A549 (cell line): Measurements from ENCODE around the gene ZBTB25. TPM values are rescaled to one million over a fixed set of nuclear protein-coding genes. Genes with fewer than 3 reads are reported as not detected.

Experiments
- ATAC-seq, 2 experiments: fragments of 200-7000 bp in 1 of 2; fragments of >200 bp in 1 of 2; cut with Nextera tagmentation in 1 of 2; cut with Tn5 transposase in 1 of 2; 3 replicates each; pipeline versions ENCODE4 v1.8.0 to v1.9.1; 2018 to 2020; ENCODE audit warnings: mild to moderate bottlenecking in 1 of 2, moderate library complexity in 1 of 2
- CTCF ChIA-PET: fragments of 300-600 bp; sonication (Branson Sonifier 250); formaldehyde crosslinking; extraction: SDS; loops from one replicate; lab custom pipeline; 2021; ENCODE audit warnings: antibody characterized with exemption, inconsistent platforms; lab: Yijun Ruan, JAX
- POLR2A ChIA-PET: fragments of 350-600 bp; formaldehyde crosslinking; extraction: SDS; loops from one replicate; lab custom pipeline; 2021; ENCODE audit warnings: antibody characterized with exemption, inconsistent platforms; lab: Yijun Ruan, JAX
- DNase-seq, 2 experiments: peaks; one replicate each; pipeline versions ENCODE4 v3.0.0 to v3.0.0-alpha.2; 2011 to 2016; ENCODE audit warnings: low read depth in 1 of 2, low spot score in 1 of 2
- FAIRE-seq: peaks from 2 replicates; lab custom pipeline; 2011; peaks lifted over from hg19 to GRCh38; lab: Jason Lieb, UNC
- H3K27ac ChIP-seq, 2 experiments: fragments of >200 bp; sonication (Bioruptor Twin); formaldehyde crosslinking; 3 replicates each; pipeline ENCODE4 v1.5.1; 2016 to 2017
- H3K4me1 ChIP-seq: fragments of >200 bp; sonication (Bioruptor Twin); formaldehyde crosslinking; 3 replicates; pipeline ENCODE4 v1.6.1; 2016
- H3K4me2 ChIP-seq: fragments of >200 bp; sonication (Bioruptor Twin); formaldehyde crosslinking; 3 replicates; pipeline ENCODE4 v1.6.1; 2016
- H3K4me3 ChIP-seq: fragments of >200 bp; sonication (Bioruptor Twin); formaldehyde crosslinking; 3 replicates; pipeline ENCODE4 v1.5.1; 2016
- H3K9me3 ChIP-seq: fragments of >200 bp; sonication (Bioruptor Twin); formaldehyde crosslinking; 3 replicates; pipeline ENCODE4 v1.6.1; 2016
- CBX2 ChIP-seq: fragments of 200-600 bp; sonication (generic); IDR thresholded peaks from 2 replicates; pipeline ENCODE4 v1.6.1; 2016; ENCODE audit warnings: low read depth, mild to moderate bottlenecking, borderline replicate concordance
- CBX8 ChIP-seq: fragments of 200-600 bp; sonication (generic); IDR thresholded peaks from 2 replicates; pipeline ENCODE4 v1.6.1; 2016
- CHD2 ChIP-seq: fragments of 150-350 bp; IDR thresholded peaks from 2 replicates; pipeline ENCODE4 v1.6.1; 2014; ENCODE audit warnings: low read length; ENCODE audit not compliant: partially characterized antibody
- CHD4 ChIP-seq: fragments of 200-600 bp; sonication (generic); IDR thresholded peaks from 2 replicates; pipeline ENCODE4 v1.6.1; 2016; ENCODE audit warnings: antibody characterized with exemption, mild to moderate bottlenecking, borderline replicate concordance
- EP300 ChIP-seq, 2 experiments: fragments of >200 bp; sonication (Bioruptor Twin); formaldehyde crosslinking; IDR thresholded peaks; 2 replicates in 1 of 2; 3 replicates in 1 of 2; pipeline ENCODE4 v1.6.1; 2016 to 2017
- ESRRA ChIP-seq: fragments of 150-350 bp; IDR thresholded peaks from 2 replicates; pipeline ENCODE4 v1.6.1; 2014; ENCODE audit warnings: mild to moderate bottlenecking, low read length, borderline replicate concordance
- GATA3 ChIP-seq: IDR thresholded peaks from 2 replicates; pipeline ENCODE4 v1.6.1; 2012; ENCODE audit warnings: borderline replicate concordance
- HOXA7 ChIP-seq: fragments of 250-450 bp; sonication (Bioruptor Pico); IDR thresholded peaks from 2 replicates; pipeline ENCODE4 v1.5.0; 2020; ENCODE audit warnings: mild to moderate bottlenecking, moderate library complexity
- JUN ChIP-seq, 2 experiments: fragments of >200 bp; sonication (Bioruptor Twin); formaldehyde crosslinking; IDR thresholded peaks; 2 replicates in 1 of 2; 3 replicates in 1 of 2; pipeline ENCODE4 v1.6.1; 2016 to 2017
- JUNB ChIP-seq: fragments of >200 bp; sonication (Bioruptor Twin); formaldehyde crosslinking; IDR thresholded peaks from 2 replicates; pipeline ENCODE4 v1.6.1; 2016
- KDM5A ChIP-seq: fragments of 200-600 bp; sonication (generic); IDR thresholded peaks from 2 replicates; pipeline ENCODE4 v1.6.1; 2016; ENCODE audit warnings: antibody characterized with exemption, mild to moderate bottlenecking
- MAFK ChIP-seq: fragments of 450-650 bp; IDR thresholded peaks from 2 replicates; pipeline ENCODE4 v1.6.1; 2014; ENCODE audit not compliant: partially characterized antibody
- MYC ChIP-seq: IDR thresholded peaks from 2 replicates; pipeline ENCODE4 v1.6.1; 2012; ENCODE audit warnings: mild to moderate bottlenecking, inconsistent platforms, low read length, improper control_type of control experiment, borderline replicate concordance
- RNF2 ChIP-seq: fragments of 200-600 bp; sonication (generic); IDR thresholded peaks from 2 replicates; pipeline ENCODE4 v1.6.1; 2016; ENCODE audit warnings: low read depth, mild to moderate bottlenecking, antibody characterized with exemption, moderate library complexity, borderline replicate concordance
- SMC3 ChIP-seq: fragments of >200 bp; sonication (Bioruptor Twin); formaldehyde crosslinking; IDR thresholded peaks from 3 replicates; pipeline ENCODE4 v1.6.1; 2018; ENCODE audit warnings: inconsistent platforms
- SREBF2 ChIP-seq: fragments of 450-650 bp; IDR thresholded peaks from 2 replicates; pipeline ENCODE4 v1.6.1; 2014; ENCODE audit warnings: mild to moderate bottlenecking, moderate library complexity
- TFCP2L1 ChIP-seq: fragments of 250-450 bp; sonication (Bioruptor Pico); IDR thresholded peaks from 2 replicates; pipeline ENCODE4 v1.5.0; 2021; ENCODE audit warnings: mild to moderate bottlenecking
- TP53 ChIP-seq: fragments of 250-450 bp; sonication (Bioruptor Pico); IDR thresholded peaks from 2 replicates; pipeline ENCODE4 v1.5.0; 2021; ENCODE audit warnings: mild to moderate bottlenecking, moderate library complexity
- ZC3H11A ChIP-seq: fragments of 450-650 bp; IDR thresholded peaks from 2 replicates; pipeline ENCODE4 v1.6.1; 2014; ENCODE audit warnings: antibody characterized with exemption, mild to moderate bottlenecking
- WGBS: methylation state at CpG from one replicate; pipeline ENCODE4 v1.1.6; 2017; ENCODE audit errors: missing lambda C conversion rate; 5-methylcytosine and 5-hydroxymethylcytosine counted together
- polyA plus RNA-seq, 4 experiments: library from polyadenylated mRNA; depleted of rRNA in 3 of 4; stranded (reverse); fragments of >200 nt; fragmentation: RNase III in 1 of 4; extraction: RNeasy Plus Mini Kit Qiagen cat#74134 plus additional on column Dnase treatment in 1 of 4; gene quantifications; 2 replicates in 3 of 4; 3 replicates in 1 of 4; pipeline ENCODE4 v1.2.3, GENCODE V29; 2011 to 2017
- small RNA-seq, 6 experiments: library from RNA; depleted of rRNA; stranded (forward); fragments of <200 nt; gene quantifications; one replicate each; pipeline ENCODE3, GENCODE V24; 2012
- TF ChIP-seq, protein P1 (sequence below): fragments of 150-350 bp; IDR thresholded peaks from 2 replicates; pipeline ENCODE4 v1.6.1; 2014; ENCODE audit warnings: low read depth, mild to moderate bottlenecking, low read length
- TF ChIP-seq, protein P2 (sequence below): IDR thresholded peaks from 2 replicates; pipeline ENCODE4 v1.6.1; 2012

Gene ZBTB25
- polyA plus RNA-seq, 2 of the 4 experiments (the other 2 are of a cell fraction) = 5.4 to 15.0 TPM

DNA sequence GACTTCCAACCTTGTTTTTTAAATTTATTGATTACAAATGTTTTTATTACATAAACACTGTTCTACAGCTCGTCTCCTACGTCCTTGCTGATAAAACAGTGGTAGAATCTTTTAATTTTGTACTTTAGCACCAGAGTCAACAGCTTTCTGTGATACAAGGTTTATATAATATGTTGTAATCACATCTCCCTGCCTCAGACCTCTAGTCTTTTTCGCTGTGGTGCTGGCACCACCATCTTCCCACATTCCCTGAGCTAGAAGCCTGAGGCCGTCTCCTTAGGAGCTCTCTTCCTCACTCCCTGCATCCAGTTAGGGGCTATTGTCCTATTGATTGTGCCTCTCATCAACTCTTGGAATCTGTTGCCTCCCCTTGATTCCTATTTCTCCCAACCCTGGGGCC lies 98.3 kb downstream of the ZBTB25 start:
- no peak for DNase-seq
- Histone ChIP-seq H3K27ac (no peak overlapping the region), H3K4me3 (no peak overlapping the region), H3K4me2 (no peak overlapping the region), H3K9me3 (no peaks in the 10 kb centered on the region), H3K4me1 (peaks cover 19% of the 10 kb centered on the region)
- no peak for FAIRE-seq
- CTCF ChIA-PET = interaction anchor here (0.6 to 2.5 kb wide), 2 partner anchors 24 to 952 kb away, joined by 4 to 9 read pairs; no protein-coding TSS in a partner anchor
- no peak for ATAC-seq
- POLR2A ChIA-PET = no interaction called here
- TF ChIP-seq RNF2 (no peak), JUNB (no peak)
- 94% methylated on average over 4 of the region's 4 CpGs for WGBS

GRCh38 chr14:64401949-64402348 lies 101.7 kb downstream of the ZBTB25 start:
- no peaks in the 10 kb centered on the region for H3K9me3 ChIP-seq
- 89% methylated on average over 1 of the region's 1 CpG for WGBS
- no peak overlapping the region for H3K4me3 ChIP-seq
- ChIA-PET POLR2A (no interaction called here), CTCF (interaction anchor here (0.7 to 1.4 kb wide), 4 partner anchors 9 to 337 kb away, joined by 3 to 5 read pairs (median 4); no protein-coding TSS in a partner anchor)
- FAIRE-seq = no peak
- H3K4me1 ChIP-seq = no peaks in the 10 kb centered on the region; the same call in 2 of the 3 replicates
- no peak overlapping the region for H3K4me2 ChIP-seq
- no peak for DNase-seq
- TF ChIP-seq, protein P1, sequence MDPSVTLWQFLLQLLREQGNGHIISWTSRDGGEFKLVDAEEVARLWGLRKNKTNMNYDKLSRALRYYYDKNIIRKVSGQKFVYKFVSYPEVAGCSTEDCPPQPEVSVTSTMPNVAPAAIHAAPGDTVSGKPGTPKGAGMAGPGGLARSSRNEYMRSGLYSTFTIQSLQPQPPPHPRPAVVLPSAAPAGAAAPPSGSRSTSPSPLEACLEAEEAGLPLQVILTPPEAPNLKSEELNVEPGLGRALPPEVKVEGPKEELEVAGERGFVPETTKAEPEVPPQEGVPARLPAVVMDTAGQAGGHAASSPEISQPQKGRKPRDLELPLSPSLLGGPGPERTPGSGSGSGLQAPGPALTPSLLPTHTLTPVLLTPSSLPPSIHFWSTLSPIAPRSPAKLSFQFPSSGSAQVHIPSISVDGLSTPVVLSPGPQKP = no peak
- TF ChIP-seq JUNB = no peak
- no peak for TF ChIP-seq CBX2
- no peak for TF ChIP-seq KDM5A
- TF ChIP-seq MYC = no peak
- TF ChIP-seq HOXA7 (CRISPR knock-in tag) = no peak
- TF ChIP-seq JUN (IDR thresholded peaks at IDR 0.05) = no peak
- TF ChIP-seq GATA3 = no peak
- TF ChIP-seq TP53 (CRISPR knock-in tag) = no peak
- TF ChIP-seq SMC3 = no peak
- no peak for TF ChIP-seq ZC3H11A
- no peak for TF ChIP-seq ESRRA
- no peak for TF ChIP-seq CHD4
- TF ChIP-seq SREBF2 = no peak
- no peak overlapping the region for H3K27ac ChIP-seq
- ATAC-seq = no peak

DNA sequence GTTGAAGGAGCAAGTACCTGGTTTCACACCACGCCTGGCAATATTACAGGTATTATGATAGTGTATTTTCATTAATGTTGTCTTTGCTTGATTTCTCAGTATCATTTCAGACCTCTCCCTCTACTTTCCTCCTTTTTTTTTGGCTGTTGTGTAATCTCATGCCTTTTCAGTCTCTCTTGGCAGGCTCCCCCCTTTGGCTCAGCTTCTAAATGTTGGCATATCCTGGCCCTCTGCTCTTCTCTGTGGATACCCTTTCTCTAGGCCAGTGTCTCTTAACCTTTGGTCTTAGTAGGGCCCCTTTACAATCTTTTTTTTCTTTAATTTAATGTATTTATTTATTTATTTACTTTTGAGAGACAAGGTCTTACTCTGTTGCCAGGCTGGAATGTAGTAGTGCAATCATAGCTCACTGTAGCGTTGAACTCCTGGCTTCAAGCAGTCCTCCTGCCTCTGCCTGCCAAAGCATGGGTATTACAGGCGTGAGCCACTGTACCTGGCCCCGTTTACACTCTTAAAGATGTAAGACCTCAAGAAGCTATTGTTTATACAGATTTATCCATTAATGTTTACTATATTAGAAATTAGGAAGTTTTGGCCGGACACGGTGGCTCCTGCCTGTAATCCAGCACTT lies 102.7 kb downstream of the ZBTB25 start:
- Histone ChIP-seq H3K4me2 (no peak overlapping the region), H3K4me1 (no peaks in the 10 kb centered on the region), H3K4me3 (no peak overlapping the region), H3K27ac (no peak overlapping the region), H3K9me3 (no peaks in the 10 kb centered on the region)
- ChIA-PET POLR2A (no interaction called here), CTCF (interaction anchor here (0.7 to 1.4 kb wide), 5 partner anchors 8 to 235 kb away, joined by 3 to 5 read pairs (median 4); no protein-coding TSS in a partner anchor)
- 80% methylated on average over 6 of the region's 6 CpGs for WGBS
- no peak for DNase-seq
- TF ChIP-seq HOXA7 (CRISPR knock-in tag) (no peak), MAFK (no peak), CBX8 (no peak), TFCP2L1 (CRISPR knock-in tag) (no peak), CHD2 (no peak), EP300 (IDR thresholded peaks at IDR 0.05) (no peak)
- TF ChIP-seq, protein P2, sequence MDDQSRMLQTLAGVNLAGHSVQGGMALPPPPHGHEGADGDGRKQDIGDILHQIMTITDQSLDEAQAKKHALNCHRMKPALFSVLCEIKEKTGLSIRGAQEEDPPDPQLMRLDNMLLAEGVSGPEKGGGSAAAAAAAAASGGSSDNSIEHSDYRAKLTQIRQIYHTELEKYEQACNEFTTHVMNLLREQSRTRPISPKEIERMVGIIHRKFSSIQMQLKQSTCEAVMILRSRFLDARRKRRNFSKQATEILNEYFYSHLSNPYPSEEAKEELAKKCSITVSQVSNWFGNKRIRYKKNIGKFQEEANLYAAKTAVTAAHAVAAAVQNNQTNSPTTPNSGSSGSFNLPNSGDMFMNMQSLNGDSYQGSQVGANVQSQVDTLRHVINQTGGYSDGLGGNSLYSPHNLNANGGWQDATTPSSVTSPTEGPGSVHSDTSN = no peak
- TF ChIP-seq, all 56 proteins: peak for 0
- no peak for FAIRE-seq
- ATAC-seq = no peak

Small RNAs within 50 kb of the gene (small RNA-seq; reads per million reads assigned to genes)
- 0 reads per million in 6 experiments for gene AL049869.4

Other genes starting within 250 kb of the ZBTB25 start
- 0.05 and 0.07 TPM in 2 replicates for gene ESR2, start 209.5 kb downstream of the ZBTB25 start, polyA plus RNA-seq (2011; rRNA removed)
- gene ESR2, start 209.5 kb downstream of the ZBTB25 start, polyA plus RNA-seq (2017; fragmentation: RNase III; extraction: RNeasy Plus Mini Kit Qiagen cat#74134 plus additional on column Dnase treatment) = 0.06 to 0.09 TPM (median 0.07 TPM) in 3 replicates
- 102 and 105 TPM in 2 replicates for gene MTHFD1, start 115.5 kb downstream of the ZBTB25 start, polyA plus RNA-seq (2011; rRNA removed)
- 155 to 164 TPM (median 159 TPM) in 3 replicates for gene MTHFD1, start 115.5 kb downstream of the ZBTB25 start, polyA plus RNA-seq (2017; fragmentation: RNase III; extraction: RNeasy Plus Mini Kit Qiagen cat#74134 plus additional on column Dnase treatment)
- gene AKAP5, start 38.3 kb downstream of the ZBTB25 start, polyA plus RNA-seq (2011; rRNA removed) = 0.60 and 0.84 TPM in 2 replicates
- 1.6 to 1.9 TPM (median 1.7 TPM) in 3 replicates for gene AKAP5, start 38.3 kb downstream of the ZBTB25 start, polyA plus RNA-seq (2017; fragmentation: RNase III; extraction: RNeasy Plus Mini Kit Qiagen cat#74134 plus additional on column Dnase treatment)
- 37.1 and 49.2 TPM in 2 replicates for gene ZBTB1, start 932 bp upstream of the ZBTB25 start, polyA plus RNA-seq (2011; rRNA removed)
- gene ZBTB1, start 932 bp upstream of the ZBTB25 start, polyA plus RNA-seq (2017; fragmentation: RNase III; extraction: RNeasy Plus Mini Kit Qiagen cat#74134 plus additional on column Dnase treatment) = 31.3 to 38.4 TPM (median 33.8 TPM) in 3 replicates
- 50.0 and 59.9 TPM in 2 replicates for gene HSPA2, start 36.9 kb upstream of the ZBTB25 start, polyA plus RNA-seq (2011; rRNA removed)
- 144 to 171 TPM (median 156 TPM) in 3 replicates for gene HSPA2, start 36.9 kb upstream of the ZBTB25 start, polyA plus RNA-seq (2017; fragmentation: RNase III; extraction: RNeasy Plus Mini Kit Qiagen cat#74134 plus additional on column Dnase treatment)
- 0.26 and 0.47 TPM in 2 replicates for gene PPP1R36, start 46.1 kb upstream of the ZBTB25 start, polyA plus RNA-seq (2011; rRNA removed)
- gene PPP1R36, start 46.1 kb upstream of the ZBTB25 start, polyA plus RNA-seq (2017; fragmentation: RNase III; extraction: RNeasy Plus Mini Kit Qiagen cat#74134 plus additional on column Dnase treatment) = 0.08 to 0.48 TPM (median 0.21 TPM) in 3 replicates
- 29.8 and 30.5 TPM in 2 replicates for gene PLEKHG3, start 200.6 kb upstream of the ZBTB25 start, polyA plus RNA-seq (2011; rRNA removed)
- gene PLEKHG3, start 200.6 kb upstream of the ZBTB25 start, polyA plus RNA-seq (2017; fragmentation: RNase III; extraction: RNeasy Plus Mini Kit Qiagen cat#74134 plus additional on column Dnase treatment) = 21.9 to 26.4 TPM (median 23.2 TPM) in 3 replicates